HL-60 (cell line): ENCODE results near the gene SNTG2.

Experiments
- DNase-seq, 2 experiments: peaks; one replicate each; pipeline ENCODE4 v3.0.0-alpha.2; 2010 to 2020; ENCODE audit warnings: low read depth in 1 of 2, low spot score in 1 of 2
- H3K27ac ChIP-seq: fragments of 250-450 bp; sonication (Bioruptor Pico); replicated peaks from 2 replicates; pipeline ENCODE4 v1.5.1; 2020; ENCODE audit warnings: mild to moderate bottlenecking, moderate library complexity
- H3K27me3 ChIP-seq: fragments of 250-450 bp; sonication (Bioruptor Pico); 2 replicates; pipeline ENCODE4 v1.5.1; 2021; ENCODE audit warnings: mild to moderate bottlenecking, moderate library complexity; ENCODE audit not compliant: insufficient read depth, poor library complexity, severe bottlenecking
- H3K4me3 ChIP-seq: replicated peaks from 2 replicates; pipeline ENCODE4 v1.5.1; 2011; ENCODE audit warnings: mild to moderate bottlenecking, control low read depth, low read length; ENCODE audit not compliant: insufficient read depth
- GABPA ChIP-seq: IDR thresholded peaks from 2 replicates; pipeline ENCODE4 v1.6.1; 2012; ENCODE audit warnings: low read depth
- POLR2AphosphoS5 ChIP-seq: IDR thresholded peaks from 2 replicates; pipeline ENCODE4 v1.6.1; 2012; ENCODE audit warnings: low read depth
- SPI1 ChIP-seq: IDR thresholded peaks from 2 replicates; pipeline ENCODE4 v1.6.1; 2012; ENCODE audit warnings: low read depth, mild to moderate bottlenecking, borderline replicate concordance
- TF ChIP-seq, protein P1 (sequence below): IDR thresholded peaks from one replicate; pipeline ENCODE4 v1.5.1; 2011; ENCODE audit warnings: low read length, control low read depth, inconsistent platforms; ENCODE audit not compliant: insufficient read depth
- TF ChIP-seq, protein P2 (sequence below): IDR thresholded peaks from 2 replicates; pipeline ENCODE4 v1.6.1; 2012; ENCODE audit warnings: low read depth; ENCODE audit not compliant: insufficient replicate concordance

Gene SNTG2

DNA sequence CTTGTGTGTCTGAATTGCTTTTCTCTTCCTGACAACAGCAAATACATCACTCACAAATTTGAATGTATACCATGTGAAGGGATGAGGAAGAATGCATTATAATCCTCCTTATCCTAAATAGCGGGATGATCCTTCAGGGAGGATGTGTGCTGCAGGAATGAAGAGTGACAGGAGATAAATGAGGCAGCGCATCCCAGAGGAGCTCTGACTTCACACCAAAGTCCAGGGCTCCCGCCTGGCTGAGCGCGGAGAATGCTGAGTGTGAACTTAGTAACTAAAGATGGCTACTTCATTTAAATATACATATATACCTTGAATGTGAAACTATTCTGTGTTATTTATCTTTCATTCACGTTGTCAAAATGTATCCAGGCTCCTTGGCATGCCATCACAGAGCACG, 317.4 kb downstream of the SNTG2 start:
- Histone ChIP-seq H3K27ac (no peak overlapping the region), H3K4me3 (no peak overlapping the region), H3K27me3 (no peaks in the 10 kb centered on the region)
- DNase-seq = no peak
- TF ChIP-seq, protein P1, sequence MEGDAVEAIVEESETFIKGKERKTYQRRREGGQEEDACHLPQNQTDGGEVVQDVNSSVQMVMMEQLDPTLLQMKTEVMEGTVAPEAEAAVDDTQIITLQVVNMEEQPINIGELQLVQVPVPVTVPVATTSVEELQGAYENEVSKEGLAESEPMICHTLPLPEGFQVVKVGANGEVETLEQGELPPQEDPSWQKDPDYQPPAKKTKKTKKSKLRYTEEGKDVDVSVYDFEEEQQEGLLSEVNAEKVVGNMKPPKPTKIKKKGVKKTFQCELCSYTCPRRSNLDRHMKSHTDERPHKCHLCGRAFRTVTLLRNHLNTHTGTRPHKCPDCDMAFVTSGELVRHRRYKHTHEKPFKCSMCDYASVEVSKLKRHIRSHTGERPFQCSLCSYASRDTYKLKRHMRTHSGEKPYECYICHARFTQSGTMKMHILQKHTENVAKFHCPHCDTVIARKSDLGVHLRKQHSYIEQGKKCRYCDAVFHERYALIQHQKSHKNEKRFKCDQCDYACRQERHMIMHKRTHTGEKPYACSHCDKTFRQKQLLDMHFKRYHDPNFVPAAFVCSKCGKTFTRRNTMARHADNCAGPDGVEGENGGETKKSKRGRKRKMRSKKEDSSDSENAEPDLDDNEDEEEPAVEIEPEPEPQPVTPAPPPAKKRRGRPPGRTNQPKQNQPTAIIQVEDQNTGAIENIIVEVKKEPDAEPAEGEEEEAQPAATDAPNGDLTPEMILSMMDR = no peak
- no peak for TF ChIP-seq POLR2AphosphoS5
- no peak for TF ChIP-seq GABPA
- TF ChIP-seq, protein P2, sequence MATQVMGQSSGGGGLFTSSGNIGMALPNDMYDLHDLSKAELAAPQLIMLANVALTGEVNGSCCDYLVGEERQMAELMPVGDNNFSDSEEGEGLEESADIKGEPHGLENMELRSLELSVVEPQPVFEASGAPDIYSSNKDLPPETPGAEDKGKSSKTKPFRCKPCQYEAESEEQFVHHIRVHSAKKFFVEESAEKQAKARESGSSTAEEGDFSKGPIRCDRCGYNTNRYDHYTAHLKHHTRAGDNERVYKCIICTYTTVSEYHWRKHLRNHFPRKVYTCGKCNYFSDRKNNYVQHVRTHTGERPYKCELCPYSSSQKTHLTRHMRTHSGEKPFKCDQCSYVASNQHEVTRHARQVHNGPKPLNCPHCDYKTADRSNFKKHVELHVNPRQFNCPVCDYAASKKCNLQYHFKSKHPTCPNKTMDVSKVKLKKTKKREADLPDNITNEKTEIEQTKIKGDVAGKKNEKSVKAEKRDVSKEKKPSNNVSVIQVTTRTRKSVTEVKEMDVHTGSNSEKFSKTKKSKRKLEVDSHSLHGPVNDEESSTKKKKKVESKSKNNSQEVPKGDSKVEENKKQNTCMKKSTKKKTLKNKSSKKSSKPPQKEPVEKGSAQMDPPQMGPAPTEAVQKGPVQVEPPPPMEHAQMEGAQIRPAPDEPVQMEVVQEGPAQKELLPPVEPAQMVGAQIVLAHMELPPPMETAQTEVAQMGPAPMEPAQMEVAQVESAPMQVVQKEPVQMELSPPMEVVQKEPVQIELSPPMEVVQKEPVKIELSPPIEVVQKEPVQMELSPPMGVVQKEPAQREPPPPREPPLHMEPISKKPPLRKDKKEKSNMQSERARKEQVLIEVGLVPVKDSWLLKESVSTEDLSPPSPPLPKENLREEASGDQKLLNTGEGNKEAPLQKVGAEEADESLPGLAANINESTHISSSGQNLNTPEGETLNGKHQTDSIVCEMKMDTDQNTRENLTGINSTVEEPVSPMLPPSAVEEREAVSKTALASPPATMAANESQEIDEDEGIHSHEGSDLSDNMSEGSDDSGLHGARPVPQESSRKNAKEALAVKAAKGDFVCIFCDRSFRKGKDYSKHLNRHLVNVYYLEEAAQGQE = no peak
- TF ChIP-seq SPI1 = no peak

DNA sequence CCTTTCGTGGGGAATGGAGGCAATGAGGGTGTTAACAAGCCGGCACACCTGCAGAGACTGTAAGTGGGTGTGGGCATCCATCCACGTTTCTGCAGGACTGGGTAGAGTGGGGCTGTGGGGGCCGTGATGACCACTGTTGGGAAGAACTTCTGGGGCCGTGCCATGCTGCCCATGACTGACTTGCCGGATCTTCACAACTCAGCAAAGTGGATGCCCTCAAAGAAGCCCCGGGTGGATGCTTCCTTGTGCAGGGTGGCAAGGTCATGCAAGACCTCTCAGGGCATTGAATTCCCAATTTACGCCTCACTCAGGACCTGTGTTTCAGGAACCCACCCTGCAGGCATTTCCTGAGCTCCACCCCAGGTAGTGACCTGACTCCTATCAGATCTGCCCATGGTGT, 319.2 kb downstream of the SNTG2 start:
- H3K27me3 ChIP-seq = no peaks in the 10 kb centered on the region
- H3K4me3 ChIP-seq = no peak overlapping the region
- no peak for DNase-seq
- H3K27ac ChIP-seq = no peak overlapping the region
- TF ChIP-seq GABPA = no peak
- no peak for TF ChIP-seq SPI1
- TF ChIP-seq, protein P1 = no peak

DNA sequence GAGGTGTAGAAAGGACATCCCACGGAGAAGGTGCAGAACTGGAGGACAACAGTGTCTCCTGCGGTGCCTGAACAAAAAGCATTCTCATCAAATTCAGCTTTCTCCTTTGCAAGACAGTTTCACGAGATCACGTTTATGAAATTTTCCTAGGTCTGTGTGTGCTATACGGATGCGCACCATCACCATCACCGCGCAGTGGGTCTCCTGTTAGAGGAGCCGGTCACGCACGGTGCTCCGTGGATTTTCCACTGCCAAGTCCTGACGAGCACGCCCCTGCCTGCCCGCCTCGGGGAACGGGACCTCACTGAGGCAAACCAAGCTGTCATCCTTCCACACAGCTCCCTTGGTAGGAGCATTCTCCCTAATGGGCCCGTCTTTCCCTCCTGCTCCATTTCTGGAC, 322.2 kb downstream of the SNTG2 start:
- Histone ChIP-seq H3K27me3 (no peaks in the 10 kb centered on the region), H3K4me3 (no peak overlapping the region), H3K27ac (no peak overlapping the region)
- TF ChIP-seq POLR2AphosphoS5 (no peak), GABPA (no peak)
- TF ChIP-seq, protein P2 = no peak
- TF ChIP-seq, protein P1 = no peak
- no peak for DNase-seq

DNA sequence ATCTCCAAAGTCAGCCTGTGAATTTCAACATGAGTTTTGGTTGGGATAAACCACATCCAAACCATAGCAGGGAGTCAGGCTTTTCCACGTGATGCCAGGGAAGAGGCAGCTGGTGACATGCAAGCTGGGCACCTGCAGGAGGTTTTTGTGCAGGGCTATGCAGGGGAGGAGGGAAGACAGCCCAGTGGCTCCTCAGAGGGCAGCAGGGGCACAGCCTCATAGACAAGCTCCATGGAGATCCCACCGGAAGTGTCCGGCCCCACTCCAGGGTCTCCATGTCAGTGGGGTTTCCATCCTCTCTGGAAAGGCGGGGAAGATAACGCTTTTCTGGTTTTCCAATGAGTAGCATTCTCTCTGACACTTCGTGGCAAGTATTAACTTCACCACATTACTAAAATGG, 327.0 kb downstream of the SNTG2 start:
- TF ChIP-seq SPI1 = no peak
- TF ChIP-seq, protein P1 = no peak
- no peak for TF ChIP-seq POLR2AphosphoS5
- TF ChIP-seq, protein P2 = no peak
- Histone ChIP-seq H3K4me3 (no peak overlapping the region), H3K27ac (no peak overlapping the region), H3K27me3 (no peaks in the 10 kb centered on the region)
- DNase-seq = no peak
